ENCODE measurements around the gene TLL2. TPM values are rescaled to one million over a fixed set of nuclear protein-coding genes. Genes with fewer than 3 reads are reported as not detected.
A peak's percentile ranks its signal among the peaks of the same experiment; 100 is the strongest.

TLL2 gene
- total RNA-seq, 1 donor from 2014 or later: 2.8 TPM

DNA sequence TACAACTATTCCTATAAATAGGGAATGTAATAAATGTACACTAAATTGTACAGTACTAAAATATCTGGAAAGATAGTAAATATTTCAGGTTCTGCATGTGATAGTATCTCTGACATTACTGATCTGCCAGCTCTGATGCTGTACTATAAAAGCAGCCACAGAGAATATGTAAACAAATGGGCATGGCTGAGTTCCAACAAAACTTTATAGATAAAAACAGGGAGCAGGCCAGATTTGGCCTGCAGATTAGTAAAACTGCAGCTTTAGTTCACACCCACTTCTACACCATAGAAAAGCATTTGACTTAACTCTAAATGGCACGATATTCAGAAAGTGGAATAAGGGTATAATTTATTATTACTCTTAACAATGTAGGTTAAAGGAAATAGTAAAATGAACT lies 18.8 kb upstream of the TLL2 start:
- no peak overlapping the region for H3K4me3 ChIP-seq (ENCODE audit: low read depth, low read length)
- DNase-seq (ENCODE audit: low read depth): no peak
- no peaks in the 10 kb centered on the region for H3K36me3 ChIP-seq (ENCODE audit: control insufficient read depth, insufficient read depth, low read length)
- TF ChIP-seq, protein P1, sequence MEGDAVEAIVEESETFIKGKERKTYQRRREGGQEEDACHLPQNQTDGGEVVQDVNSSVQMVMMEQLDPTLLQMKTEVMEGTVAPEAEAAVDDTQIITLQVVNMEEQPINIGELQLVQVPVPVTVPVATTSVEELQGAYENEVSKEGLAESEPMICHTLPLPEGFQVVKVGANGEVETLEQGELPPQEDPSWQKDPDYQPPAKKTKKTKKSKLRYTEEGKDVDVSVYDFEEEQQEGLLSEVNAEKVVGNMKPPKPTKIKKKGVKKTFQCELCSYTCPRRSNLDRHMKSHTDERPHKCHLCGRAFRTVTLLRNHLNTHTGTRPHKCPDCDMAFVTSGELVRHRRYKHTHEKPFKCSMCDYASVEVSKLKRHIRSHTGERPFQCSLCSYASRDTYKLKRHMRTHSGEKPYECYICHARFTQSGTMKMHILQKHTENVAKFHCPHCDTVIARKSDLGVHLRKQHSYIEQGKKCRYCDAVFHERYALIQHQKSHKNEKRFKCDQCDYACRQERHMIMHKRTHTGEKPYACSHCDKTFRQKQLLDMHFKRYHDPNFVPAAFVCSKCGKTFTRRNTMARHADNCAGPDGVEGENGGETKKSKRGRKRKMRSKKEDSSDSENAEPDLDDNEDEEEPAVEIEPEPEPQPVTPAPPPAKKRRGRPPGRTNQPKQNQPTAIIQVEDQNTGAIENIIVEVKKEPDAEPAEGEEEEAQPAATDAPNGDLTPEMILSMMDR (IDR thresholded peaks at IDR 0.05; ENCODE audit: insufficient read depth, low read length, poor library complexity, severe bottlenecking): no peak
- H3K27me3 ChIP-seq (ENCODE audit: control insufficient read depth, insufficient read depth, low read length): no peaks in the 10 kb centered on the region

DNA sequence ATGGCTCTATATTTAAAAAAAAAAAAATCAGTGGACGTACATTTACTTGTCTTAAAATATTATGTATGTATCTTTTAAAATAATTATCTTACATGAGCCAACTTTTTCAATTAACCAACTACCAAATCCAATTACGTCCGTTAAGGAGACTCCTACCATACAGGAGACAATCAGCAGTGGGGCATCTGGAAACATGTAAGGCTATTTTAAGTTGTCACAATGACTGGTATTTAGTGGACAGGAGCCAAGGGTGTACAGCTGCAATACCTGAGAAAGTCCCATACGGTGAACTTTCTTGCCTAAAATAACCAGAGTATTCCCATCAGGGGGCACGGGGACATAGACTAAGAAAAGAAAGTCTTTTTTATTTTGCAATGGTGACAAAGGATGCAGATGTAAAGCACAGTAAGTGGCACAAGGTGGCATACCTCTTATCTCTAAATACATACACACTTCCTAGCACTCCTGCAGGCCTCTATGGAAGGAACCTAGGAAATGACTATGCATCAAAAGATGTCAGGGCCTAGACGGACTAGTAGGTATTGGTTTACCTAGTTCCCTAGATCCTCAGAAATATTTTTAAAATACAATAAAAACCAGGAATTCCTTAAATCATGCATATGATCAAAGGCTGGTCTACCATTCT lies 16.0 kb upstream of the TLL2 start:
- DNase-seq (ENCODE audit: low read depth): no peak
- H3K4me3 ChIP-seq (ENCODE audit: low read depth, low read length): no peak overlapping the region
- H3K36me3 ChIP-seq (ENCODE audit: control insufficient read depth, insufficient read depth, low read length): peaks cover 1% of the 10 kb centered on the region
- H3K27me3 ChIP-seq (ENCODE audit: control insufficient read depth, insufficient read depth, low read length): no peaks in the 10 kb centered on the region
- TF ChIP-seq, protein P1 (IDR thresholded peaks at IDR 0.05; ENCODE audit: insufficient read depth, low read length, poor library complexity, severe bottlenecking): no peak

- Histone ChIP-seq H3K4me3 (ENCODE audit: low read depth, low read length) (no peak overlapping the region), H3K27me3 (ENCODE audit: control insufficient read depth, insufficient read depth, low read length) (no peaks in the 10 kb centered on the region), H3K36me3 (ENCODE audit: control insufficient read depth, insufficient read depth, low read length) (peaks cover 1% of the 10 kb centered on the region)
- no peak for DNase-seq (ENCODE audit: low read depth)
- TF ChIP-seq, protein P1 (IDR thresholded peaks at IDR 0.05; ENCODE audit: insufficient read depth, low read length, poor library complexity, severe bottlenecking): no peak
Observed at GRCh38 chr10:96524741-96525140, 11.0 kb upstream of the TLL2 start.

DNA sequence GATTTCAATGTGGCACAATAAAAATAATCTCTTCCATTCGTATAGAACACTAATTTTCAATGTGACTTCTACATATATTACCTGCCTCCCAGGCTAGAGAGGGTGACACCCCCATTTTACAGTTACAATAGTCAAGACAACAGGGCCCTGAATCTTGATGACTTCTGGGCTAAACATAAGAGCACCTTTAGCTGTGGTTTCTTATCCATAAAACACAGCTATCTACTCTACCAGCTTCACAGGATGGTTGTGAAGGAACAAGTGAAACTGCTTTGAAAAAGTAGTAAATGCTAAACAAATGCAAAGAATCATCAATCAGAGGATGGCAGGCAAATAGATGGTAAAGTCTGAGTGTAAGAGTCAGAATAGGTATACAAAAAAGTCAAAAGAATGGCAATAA lies 3.6 kb upstream of the TLL2 start:
- DNase-seq (ENCODE audit: low read depth): no peak
- Histone ChIP-seq H3K27me3 (ENCODE audit: control insufficient read depth, insufficient read depth, low read length) (no peaks in the 10 kb centered on the region), H3K36me3 (ENCODE audit: control insufficient read depth, insufficient read depth, low read length) (no peaks in the 10 kb centered on the region), H3K4me3 (ENCODE audit: low read depth, low read length) (no peak overlapping the region)
- TF ChIP-seq, protein P1 (IDR thresholded peaks at IDR 0.05; ENCODE audit: insufficient read depth, low read length, poor library complexity, severe bottlenecking): no peak

GRCh38 chr10:96516337-96516736 lies 2.6 kb upstream of the TLL2 start:
- no peaks in the 10 kb centered on the region for H3K27me3 ChIP-seq (ENCODE audit: control insufficient read depth, insufficient read depth, low read length)
- no peak overlapping the region for H3K4me3 ChIP-seq (ENCODE audit: low read depth, low read length)
- TF ChIP-seq, protein P1 (IDR thresholded peaks at IDR 0.05; ENCODE audit: insufficient read depth, low read length, poor library complexity, severe bottlenecking): no peak
- H3K36me3 ChIP-seq (ENCODE audit: control insufficient read depth, insufficient read depth, low read length): no peaks in the 10 kb centered on the region
- DNase-seq (ENCODE audit: low read depth): no peak

DNA sequence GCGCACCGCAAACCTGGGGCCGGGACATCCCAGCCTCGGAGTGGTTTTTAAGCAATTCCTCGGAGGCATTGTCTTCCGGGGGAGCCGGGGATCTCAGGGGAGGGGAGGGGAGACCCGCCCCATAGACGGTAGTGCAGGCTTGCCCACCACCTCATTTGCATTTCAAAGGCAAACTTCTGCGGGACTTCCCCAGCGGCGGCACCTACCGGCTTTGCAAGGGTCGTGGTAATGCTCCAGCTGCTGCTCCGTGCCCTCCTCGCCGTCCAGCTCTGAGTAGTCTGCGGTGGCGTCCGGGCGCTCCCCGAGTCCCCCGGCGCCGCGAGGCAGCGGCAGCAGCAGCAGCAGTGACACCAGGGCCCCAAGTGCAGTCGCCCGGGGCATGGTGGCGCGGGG lies 425 bp downstream of the TLL2 start:
- Histone ChIP-seq H3K4me3 (ENCODE audit: low read depth, low read length) (peak overlapping the region; percentile 65), H3K27me3 (ENCODE audit: control insufficient read depth, insufficient read depth, low read length) (no peaks in the 10 kb centered on the region), H3K36me3 (ENCODE audit: control insufficient read depth, insufficient read depth, low read length) (no peaks in the 10 kb centered on the region)
- TF ChIP-seq, protein P1 (IDR thresholded peaks at IDR 0.05; ENCODE audit: insufficient read depth, low read length, poor library complexity, severe bottlenecking): no peak
- DNase-seq (ENCODE audit: low read depth): no peak
